ENCODE results near the gene ATG4C.
A peak's percentile ranks its signal among the peaks of the same experiment; 100 is the strongest.
"Not testable (repeated sequence)": the region's sequence is repeated elsewhere in the genome, so short reads cannot be mapped to it uniquely, and the experiment has no call there.

Gene ATG4C

GRCh38 chr1:62783736-62784508 is at the start of gene ATG4C:
Gene ATG4C (plus strand): TSS chr1:62784132. CDS start chr1:62803787, 19,655 bp downstream.
- DNase-seq: peak; percentile 92 to 94 (median 93)

- no peak for DNase-seq
Measured at GRCh38 chr1:62735491-62736171, 48.3 kb upstream of the ATG4C start.

- peak; percentile 35 to 55 (median 42) for DNase-seq
Measured at GRCh38 chr1:62740701-62741100, 43.2 kb upstream of the ATG4C start.

- DNase-seq: no peak
Measured at GRCh38 chr1:62744611-62745577, 39.0 kb upstream of the ATG4C start.

- peak; percentile 46 to 81 (median 75) for DNase-seq
Measured at GRCh38 chr1:62746086-62746808, 37.7 kb upstream of the ATG4C start.

GRCh38 chr1:62746809-62747138 is 37.2 kb upstream of the ATG4C start:
- no peak for DNase-seq

- no peak for DNase-seq
Measured at GRCh38 chr1:62753031-62753965, 30.6 kb upstream of the ATG4C start.

GRCh38 chr1:62754938-62755337 is 29.0 kb upstream of the ATG4C start:
- not testable (repeated sequence) for DNase-seq

- not testable (repeated sequence) for DNase-seq
Measured at GRCh38 chr1:62756255-62756884, 27.6 kb upstream of the ATG4C start.

- peak; percentile 57 to 80 (median 71) for DNase-seq
Measured at GRCh38 chr1:62759232-62759875, 24.6 kb upstream of the ATG4C start.

GRCh38 chr1:62760021-62760782 is 23.7 kb upstream of the ATG4C start:
- DNase-seq: not testable (repeated sequence)

GRCh38 chr1:62761223-62761870 is 22.6 kb upstream of the ATG4C start:
- not testable (repeated sequence) for DNase-seq

GRCh38 chr1:62762027-62762426 is 21.9 kb upstream of the ATG4C start:
- not testable (repeated sequence) for DNase-seq

- DNase-seq: no peak
Measured at GRCh38 chr1:62765981-62766380, 18.0 kb upstream of the ATG4C start.

- not testable (repeated sequence) for DNase-seq
Measured at GRCh38 chr1:62768551-62768950, 15.4 kb upstream of the ATG4C start.

- no peak for DNase-seq
Measured at GRCh38 chr1:62772607-62773295, 11.2 kb upstream of the ATG4C start.

- DNase-seq: no peak
Measured at GRCh38 chr1:62774006-62774405, 9.9 kb upstream of the ATG4C start.

- peak; percentile 23 to 35 (median 26) for DNase-seq
Measured at GRCh38 chr1:62774971-62775595, 8.8 kb upstream of the ATG4C start.

All from suppressor macrophage treated with lipopolysaccharide for 1 hour (primary cell).